Superior temporal gyrus (tissue), 1 donor: ENCODE data around the gene KIFAP3.
A peak's percentile ranks its signal among the peaks of the same experiment; 100 is the strongest.

Experiments
- DNase-seq: peaks from one replicate; pipeline ENCODE4 v3.0.0-alpha.2; 2016; ENCODE audit errors: extremely low spot score

The KIFAP3 gene

GRCh38 chr1:169985757-169986156, 88.7 kb downstream of the KIFAP3 start:
- DNase-seq, result no peak

- no peak for DNase-seq
Measured at GRCh38 chr1:169974067-169974466, 100.4 kb downstream of the KIFAP3 start.

DNA sequence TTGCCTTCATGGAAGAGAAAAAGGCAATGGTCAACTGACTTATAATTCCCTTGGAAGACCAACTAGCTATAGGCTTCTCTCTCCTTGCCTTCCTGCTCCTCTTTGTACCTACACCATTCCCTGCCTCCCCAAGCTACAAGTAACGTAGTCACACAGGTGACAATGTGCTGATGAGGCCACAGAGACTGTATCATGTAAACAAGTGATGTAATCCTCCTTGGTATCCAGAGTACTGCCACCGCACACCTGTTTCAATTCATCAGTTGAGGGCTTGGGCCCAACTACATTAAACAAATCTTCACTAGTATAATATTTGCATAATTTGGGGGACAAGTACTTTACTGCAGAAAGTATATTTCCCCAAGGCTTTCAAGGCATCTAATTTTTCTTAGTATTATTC, 104.4 kb downstream of the KIFAP3 start:
- no peak for DNase-seq

DNA sequence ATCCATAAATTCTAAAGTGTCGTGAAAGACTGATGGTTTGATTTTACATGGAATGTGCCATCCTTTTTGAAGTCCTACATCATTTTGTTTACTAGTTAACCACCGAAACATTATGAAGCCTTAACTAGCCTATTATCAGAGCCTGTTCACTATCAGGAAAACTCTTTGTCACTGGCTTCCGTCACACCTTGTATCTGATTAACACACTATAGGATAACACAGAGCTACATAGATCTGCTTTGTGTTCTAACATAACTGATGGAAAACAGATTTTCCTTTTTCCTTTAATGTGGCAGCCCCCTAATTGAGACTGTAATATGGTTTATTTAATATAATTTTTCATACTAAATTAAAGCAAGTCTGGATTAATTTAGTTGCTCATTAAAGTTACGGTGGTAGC, 106.3 kb downstream of the KIFAP3 start:
- DNase-seq, result no peak

DNA sequence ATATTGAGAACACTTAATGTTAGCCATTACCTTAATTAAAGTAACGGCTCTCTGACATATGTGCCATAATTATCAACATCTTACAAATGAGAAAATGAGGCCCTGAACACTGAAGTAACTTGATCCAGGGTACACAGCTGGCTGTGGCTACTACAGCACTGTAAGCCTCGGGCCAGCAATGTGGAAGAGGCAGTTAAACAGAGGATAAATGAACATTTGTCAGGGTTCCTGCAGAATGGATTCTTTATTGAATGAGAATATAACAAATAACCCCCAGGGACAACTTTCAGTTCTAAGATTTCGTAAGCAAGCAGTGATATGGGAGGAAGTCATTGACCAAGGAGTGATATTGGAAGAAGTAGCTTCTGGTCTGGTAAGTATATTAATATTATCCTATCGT, 110.3 kb downstream of the KIFAP3 start:
- no peak for DNase-seq

DNA sequence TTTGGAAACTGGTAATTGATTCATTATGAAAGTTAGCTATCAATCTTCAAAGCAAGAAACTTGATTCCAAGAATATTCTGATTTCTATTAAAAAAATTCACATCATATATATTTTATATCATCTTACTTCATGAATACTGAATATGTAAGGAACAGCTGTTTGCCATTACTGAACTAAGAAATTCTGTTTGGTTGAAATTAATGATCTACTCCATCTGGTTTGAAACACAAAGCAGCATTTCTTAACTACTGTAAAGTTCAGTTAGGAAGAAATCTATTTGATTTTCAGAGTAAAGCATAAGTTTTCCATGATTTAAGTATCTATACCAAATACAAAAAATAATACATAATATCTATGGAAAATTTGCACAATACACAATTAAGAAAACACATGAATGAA, 114.8 kb downstream of the KIFAP3 start:
- DNase-seq, result no peak

DNA sequence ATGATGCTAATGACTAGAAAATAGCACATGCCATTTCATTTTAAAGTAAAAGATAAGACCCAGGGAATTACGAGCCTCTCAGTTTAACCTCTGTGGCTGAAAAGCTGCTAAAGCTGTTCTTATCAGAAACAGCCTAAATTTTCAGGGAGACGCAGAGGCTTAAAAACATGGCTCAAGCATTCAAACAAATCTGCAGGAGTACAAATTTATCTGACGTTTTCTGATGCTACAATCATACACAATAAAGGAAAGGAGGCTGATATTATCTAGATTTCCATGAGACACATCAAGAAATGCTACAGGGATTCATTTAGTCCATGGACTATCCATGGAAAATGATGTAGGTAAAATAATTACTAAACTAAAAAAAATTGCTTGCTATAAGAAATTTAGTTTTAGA, 115.5 kb downstream of the KIFAP3 start:
- no peak for DNase-seq

- DNase-seq, result no peak
Measured at GRCh38 chr1:169957884-169958283, 116.6 kb downstream of the KIFAP3 start.

- DNase-seq, result no peak
Measured at GRCh38 chr1:169951108-169951507, 123.4 kb downstream of the KIFAP3 start.

DNA sequence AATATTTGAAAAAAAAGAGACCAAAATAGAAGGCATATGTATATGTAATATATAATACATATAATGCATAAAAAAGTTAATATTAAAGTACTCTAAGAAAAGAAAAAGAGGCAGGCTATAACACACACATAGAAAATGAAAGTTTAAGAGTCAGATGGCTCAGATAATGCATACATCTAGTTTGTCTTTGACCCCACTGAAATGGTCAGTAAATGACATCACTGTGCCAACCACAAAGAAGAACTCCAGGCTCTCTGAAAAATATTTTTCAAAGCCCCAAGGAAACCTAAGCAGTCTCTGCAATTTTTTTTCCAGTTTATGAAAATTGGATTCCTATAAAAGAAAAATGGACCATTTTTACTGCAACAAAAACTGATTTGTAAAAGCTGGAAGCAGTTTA, 125.4 kb downstream of the KIFAP3 start:
- no peak for DNase-seq

DNA sequence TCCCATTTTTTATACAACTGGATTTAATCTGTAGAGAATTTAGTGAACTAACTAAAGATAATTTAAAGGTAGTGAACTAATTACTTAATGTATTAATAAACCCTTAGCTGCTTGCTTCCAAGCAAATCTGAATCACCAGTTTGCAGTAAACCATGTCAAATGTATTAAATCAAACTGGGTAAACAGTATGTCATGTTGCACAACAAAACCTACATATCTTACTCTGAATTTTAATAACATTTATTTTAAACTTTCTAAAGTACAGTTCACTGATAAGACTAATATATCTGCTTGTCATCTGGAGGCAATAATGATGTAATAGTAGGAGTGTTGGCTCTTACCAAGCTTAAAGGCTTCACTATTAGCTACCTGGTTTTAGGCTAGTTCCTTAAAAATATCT, 128.3 kb downstream of the KIFAP3 start:
- DNase-seq, result no peak

DNA sequence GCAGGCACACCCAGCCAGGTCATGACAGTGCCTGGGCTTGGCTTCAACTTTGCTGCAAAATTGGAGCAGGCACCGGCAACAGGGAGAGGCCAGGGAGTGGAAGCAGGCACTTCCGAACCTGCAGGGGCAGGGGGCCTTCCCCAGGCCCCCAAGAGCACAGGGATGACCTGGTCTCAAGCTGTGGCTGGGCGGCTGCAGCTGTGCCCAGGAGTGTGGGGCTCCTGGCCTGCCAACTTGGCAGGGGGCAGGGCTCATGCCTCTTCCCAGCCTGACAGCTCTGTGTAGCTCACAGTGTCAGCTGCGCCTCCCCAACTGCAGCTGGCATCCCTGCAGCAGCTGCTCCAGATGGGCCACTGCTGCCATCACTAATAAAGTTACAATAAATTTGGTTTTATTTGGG, 129.3 kb downstream of the KIFAP3 start:
- no peak for DNase-seq

DNA sequence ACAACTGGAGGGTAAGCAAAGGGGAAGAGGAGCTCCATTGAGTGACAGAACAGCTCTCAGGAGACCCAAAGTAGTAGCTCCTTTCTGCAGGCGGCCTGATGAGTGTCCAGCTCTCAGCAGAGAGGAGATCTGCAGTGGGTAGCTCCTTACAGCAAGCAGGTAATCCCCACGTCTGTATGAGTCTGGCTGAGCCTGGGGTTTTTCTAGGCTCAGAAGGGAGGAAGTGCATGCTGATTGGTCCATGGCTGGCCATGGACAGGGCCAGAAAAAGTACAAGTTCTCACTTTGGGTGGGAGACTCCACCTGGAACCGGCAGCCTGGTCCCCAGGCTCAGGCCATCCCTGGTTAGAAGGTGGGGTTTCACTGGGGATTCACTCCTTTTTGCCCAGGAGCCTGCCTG, 129.9 kb downstream of the KIFAP3 start:
- DNase-seq, result no peak

DNA sequence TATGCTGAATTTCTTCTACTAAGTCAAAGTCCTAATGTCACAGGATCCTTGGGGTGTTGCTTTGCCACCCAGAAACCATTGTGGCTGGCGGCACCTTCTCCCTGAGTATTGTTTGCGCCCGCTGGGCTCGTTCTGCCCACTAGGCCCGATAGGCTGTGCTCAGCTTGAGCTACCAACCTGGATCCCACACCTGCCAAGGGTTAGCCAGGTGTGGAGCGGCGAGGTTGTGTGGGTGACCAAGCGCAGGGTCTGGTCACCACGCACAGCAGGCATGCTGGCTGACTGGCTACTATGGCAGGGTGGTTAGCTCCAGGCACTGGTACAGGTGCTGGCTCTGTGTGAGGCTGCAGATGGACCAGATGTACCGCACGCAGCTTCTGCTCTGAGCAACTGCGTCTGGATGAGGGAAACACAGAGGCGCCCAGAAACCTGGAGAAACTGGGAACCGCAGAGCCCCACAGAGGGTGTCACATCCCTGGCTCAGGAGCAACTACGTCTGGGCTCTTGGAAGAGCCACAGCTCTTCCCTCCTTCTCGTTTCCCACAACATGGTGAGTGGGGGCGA, 130.4 kb downstream of the KIFAP3 start:
- no peak for DNase-seq

DNA sequence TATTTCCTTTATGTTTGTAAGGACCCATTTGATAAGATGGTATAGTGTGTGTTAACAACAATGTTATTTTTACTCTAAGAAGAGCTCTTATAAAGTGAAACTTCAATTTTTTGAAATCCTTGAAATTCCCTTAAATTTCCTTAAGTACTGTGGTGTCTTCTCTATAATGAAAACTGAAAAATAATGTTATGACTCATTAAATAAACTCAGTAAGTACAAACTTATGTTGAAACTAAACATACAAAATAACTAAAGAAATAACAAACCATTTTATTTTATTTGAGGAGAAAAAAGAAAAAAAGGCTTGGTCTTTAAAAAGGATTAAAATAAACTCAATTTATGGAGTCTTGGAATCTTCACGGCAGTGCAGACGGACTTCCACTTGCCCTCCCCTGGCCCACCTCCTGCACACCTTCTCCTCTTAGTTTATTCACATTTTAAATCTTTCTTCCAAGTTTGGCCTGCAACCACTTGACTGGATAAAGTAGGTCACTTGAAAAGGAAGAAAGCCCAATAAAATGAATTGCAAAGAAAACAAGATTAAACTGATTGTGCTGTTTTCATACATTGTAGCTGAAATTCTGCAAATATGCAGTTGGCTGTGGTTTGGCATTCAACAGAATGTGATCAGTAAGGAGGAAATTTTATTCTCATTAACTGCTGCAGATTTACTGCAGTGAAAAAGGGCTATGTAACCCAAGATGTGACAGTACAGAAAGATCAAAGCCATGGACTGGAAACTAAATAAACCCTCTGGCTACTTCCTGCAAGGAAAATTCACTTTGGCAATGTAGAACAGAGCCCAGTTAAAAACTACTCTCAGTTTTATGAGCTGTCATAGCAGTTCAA, 132.3 kb downstream of the KIFAP3 start:
- DNase-seq, result no peak

DNA sequence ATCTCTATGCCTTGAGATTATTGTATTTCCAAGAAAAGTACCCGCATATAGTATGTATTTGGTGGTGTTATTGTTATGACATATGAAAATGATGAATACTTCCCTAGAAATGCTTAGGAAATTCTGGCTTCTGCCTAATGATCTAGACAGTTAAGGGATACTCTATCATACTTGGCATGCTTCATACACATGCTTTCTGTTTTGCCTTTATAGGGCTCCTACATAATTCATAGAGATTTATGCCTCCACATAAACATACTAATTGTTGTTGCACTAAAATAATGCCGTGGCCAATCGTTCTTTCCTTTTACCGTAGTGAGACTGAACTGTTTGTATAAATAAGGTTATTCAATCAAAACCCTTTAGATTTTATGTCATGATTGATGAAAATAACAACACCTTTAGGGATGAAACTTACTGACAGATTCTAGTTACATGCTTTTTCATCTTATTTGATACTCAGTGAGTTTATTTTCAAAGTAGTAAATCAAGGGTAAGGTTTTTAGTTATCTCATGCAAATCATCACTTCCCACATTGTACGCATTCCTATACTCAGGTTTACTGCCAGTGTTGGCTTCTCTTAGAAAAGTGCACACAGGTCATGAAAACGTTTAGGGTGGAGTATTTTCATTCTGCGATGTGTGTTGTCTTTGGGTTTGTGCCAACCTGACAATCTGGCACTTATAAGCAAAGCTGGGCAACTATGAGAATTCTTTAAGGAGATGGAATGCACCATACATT, 140.3 kb downstream of the KIFAP3 start:
- no peak for DNase-seq

DNA sequence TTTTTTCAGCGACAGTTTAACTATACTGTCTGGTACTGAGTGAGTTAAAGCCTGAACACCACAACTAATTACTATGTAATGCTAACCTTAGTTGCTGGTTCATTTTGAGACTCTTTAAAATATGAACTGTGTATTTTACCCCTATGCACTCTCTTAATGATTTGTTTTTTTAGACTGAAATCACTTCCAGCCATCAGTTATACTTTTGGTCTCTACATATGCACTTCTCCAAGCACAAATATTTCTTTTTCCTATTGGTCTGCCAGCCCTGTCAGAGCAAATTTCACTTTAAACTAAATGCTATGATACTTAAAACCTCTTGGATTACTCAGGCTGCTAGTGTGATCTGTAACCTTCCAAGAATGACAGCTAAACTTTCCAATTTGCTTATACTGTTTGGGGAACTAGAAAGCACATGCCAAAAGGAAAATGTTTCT, 142.7 kb downstream of the KIFAP3 start:
- no peak for DNase-seq

DNA sequence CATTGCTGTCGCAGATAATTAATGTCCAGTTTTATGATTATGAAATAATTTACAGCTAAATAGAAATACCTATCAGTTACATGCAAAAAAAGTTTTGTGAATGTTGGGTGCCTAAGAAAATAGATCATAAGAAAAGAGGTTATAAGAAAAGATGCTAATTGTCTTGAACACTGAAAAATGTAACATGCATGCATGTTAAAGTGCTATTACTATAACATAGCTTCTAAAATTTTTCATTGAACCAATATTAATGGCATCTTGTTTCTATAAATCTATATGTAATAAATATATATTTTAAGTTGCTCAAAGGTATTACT, 145.3 kb downstream of the KIFAP3 start:
- DNase-seq, result no peak

DNA sequence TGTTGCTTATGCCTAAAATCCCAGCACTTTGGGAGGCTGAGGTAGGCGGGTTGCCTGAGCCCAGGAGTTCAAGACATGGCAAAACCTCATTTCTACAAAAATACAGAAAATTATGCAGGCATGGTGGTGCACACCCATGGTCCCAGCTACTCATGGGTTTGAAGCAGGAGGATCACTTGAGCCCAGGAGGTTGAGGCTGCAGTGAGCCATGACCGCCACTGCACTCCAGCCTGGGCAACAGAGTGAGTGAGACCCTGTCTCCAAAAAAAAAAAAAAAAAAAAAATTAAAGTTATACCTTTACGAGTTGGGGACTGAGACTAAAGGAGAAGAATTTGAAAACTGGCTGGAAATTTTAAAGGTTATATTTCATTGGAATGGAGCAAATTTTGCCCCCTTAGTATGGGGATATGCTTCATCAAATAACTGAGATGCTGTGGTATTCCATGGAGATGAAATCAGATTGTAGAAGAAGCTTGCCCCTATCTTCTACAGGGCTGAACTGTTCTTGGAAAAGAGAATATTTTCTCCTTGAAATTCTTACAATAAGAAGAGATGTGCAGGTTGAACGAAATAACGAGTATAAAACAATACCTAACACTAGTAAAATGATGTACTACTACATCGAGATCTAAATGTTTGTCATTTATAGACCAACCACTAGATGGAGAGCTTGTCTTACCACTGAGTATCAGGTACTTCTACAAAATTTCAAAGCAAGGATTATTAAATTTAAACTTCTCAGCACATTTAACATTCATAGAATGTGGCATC, 145.9 kb downstream of the KIFAP3 start:
- DNase-seq, result peak; percentile 77

DNA sequence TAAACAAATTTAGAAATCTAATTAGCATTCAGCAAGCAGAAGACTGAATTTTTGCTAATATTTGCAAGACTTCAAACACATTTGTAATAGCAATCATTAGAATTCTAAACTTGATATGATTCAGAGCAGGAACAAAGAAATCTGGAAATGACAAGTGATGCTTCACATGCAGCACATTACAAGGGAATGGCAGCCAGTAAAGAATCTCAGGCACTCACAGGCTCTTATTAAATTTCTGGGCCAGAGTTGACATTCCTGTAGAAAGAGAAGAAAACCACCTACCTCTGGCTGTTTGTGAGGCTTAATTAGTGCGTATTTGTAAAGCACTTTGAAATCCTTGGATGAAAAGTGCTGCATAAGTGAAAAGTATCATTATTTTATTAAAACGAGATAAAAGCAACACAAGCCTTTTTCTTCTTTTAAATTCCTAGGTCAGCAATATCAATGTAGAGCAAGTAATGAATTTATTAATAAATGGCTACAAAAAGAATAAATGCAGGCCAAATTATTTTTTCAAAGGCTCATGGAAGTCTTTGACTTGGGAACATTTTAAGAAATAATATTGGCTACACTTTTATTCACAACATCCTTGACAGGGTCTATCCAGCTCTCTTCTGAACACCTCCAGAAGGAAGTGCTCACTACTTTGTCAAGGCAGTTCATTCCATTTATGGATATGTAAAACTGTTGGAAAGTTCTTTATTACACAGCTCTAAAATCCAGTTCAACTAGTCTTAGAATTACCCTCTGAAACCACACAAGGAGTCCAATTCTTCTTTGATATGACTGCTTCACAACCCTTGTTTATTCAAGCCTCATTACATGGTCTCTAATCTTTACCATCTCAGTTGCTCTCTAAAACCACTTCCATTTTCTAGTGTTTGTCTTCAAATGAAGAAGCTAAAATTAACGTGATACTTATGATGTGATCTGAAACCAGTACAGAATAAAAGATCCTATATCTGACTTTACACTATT, 148.7 kb downstream of the KIFAP3 start:
- no peak for DNase-seq

- no peak for DNase-seq
Measured at GRCh38 chr1:169924829-169925228, 149.7 kb downstream of the KIFAP3 start.
